HCT116 (cell line): ENCODE results near the gene SHISAL2A. TPM values are rescaled to one million over a fixed set of nuclear protein-coding genes. Genes with fewer than 3 reads are reported as not detected.

ENCODE experiments used
- ATAC-seq: fragments of 200-7000 bp; cut with Tn5 transposase; 2 replicates; pipeline ENCODE4 v1.9.1; 2020; ENCODE audit warnings: mild to moderate bottlenecking, moderate library complexity
- BruUV-seq: library from RNA; stranded (reverse); fragments of 400-500 nt; replicated peaks from 2 replicates; lab custom pipeline; 2021; lab: Mats Ljungman, UMichigan
- CTCF ChIA-PET: fragments of 300-600 bp; sonication (Branson Sonifier 250); formaldehyde crosslinking; loops from one replicate; lab custom pipeline; 2021; ENCODE audit warnings: antibody characterized with exemption; lab: Charles Lee
- POLR2A ChIA-PET: fragments of 300-600, 350-600 bp; sonication (Branson Sonifier 250); formaldehyde crosslinking; loops from one replicate; lab custom pipeline; 2021; ENCODE audit warnings: antibody characterized with exemption; lab: Charles Lee
- RAD21 ChIA-PET, 2 experiments: fragments of 300-600 bp; sonication (Branson Sonifier 250); formaldehyde crosslinking; loops; one replicate each; lab custom pipeline; 2023; ENCODE audit warnings: low total read pairs in 2 of 2; ENCODE audit not compliant: uncharacterized antibody in 2 of 2, unreplicated experiment in 2 of 2, low non-redundant PET in 1 of 2; lab: Charles Lee
- DNase-seq: peaks from one replicate; pipeline ENCODE4 v3.0.0-alpha.2; 2010; ENCODE audit warnings: low read depth, low spot score
- H2AFZ ChIP-seq: fragments of 200-600 bp; shearing (Covaris generic), sonication (generic); 2 replicates; pipeline ENCODE4 v1.6.1; 2017; ENCODE audit warnings: low read depth, mixed run types, mixed read lengths, antibody characterized with exemption, low read length; ENCODE audit not compliant: poor library complexity, severe bottlenecking
- H3K27ac ChIP-seq: 2 replicates; pipeline ENCODE4 v1.5.1; 2012; ENCODE audit warnings: low read depth, low read length
- H3K27me3 ChIP-seq: fragments of 200-600 bp; sonication (generic); 2 replicates; pipeline ENCODE4 v1.6.1; 2016; ENCODE audit warnings: mixed run types, low read length, mixed read lengths; ENCODE audit not compliant: insufficient read depth
- H3K36me3 ChIP-seq, 2 experiments: fragments of 200-500 bp in 1 of 2; fragments of 200-600 bp in 1 of 2; sonication (Bioruptor generic) in 1 of 2; sonication (generic) in 1 of 2; 2 replicates each; pipeline versions ENCODE4 v1.5.1 to v1.6.1; 2014 to 2016; ENCODE audit warnings: low read length in 2 of 2, inconsistent platforms in 1 of 2, mixed read lengths in 1 of 2, mixed run types in 1 of 2; ENCODE audit not compliant: insufficient read depth in 2 of 2, control insufficient read depth in 1 of 2
- H3K4me1 ChIP-seq, 2 experiments: fragments of 200-600 bp in 1 of 2; sonication (generic) in 1 of 2; 2 replicates each; pipeline versions ENCODE4 v1.5.1 to v1.6.1; 2012 to 2017; ENCODE audit warnings: low read length in 2 of 2, inconsistent platforms in 1 of 2, mild to moderate bottlenecking in 1 of 2, mixed read lengths in 1 of 2, mixed run types in 1 of 2, moderate library complexity in 1 of 2; ENCODE audit not compliant: insufficient read depth in 2 of 2, control insufficient read depth in 1 of 2
- H3K4me2 ChIP-seq: fragments of 200-600 bp; sonication (generic); 2 replicates; pipeline ENCODE4 v1.6.1; 2017; ENCODE audit warnings: mixed run types, low read length, mixed read lengths
- H3K4me3 ChIP-seq, 2 experiments: fragments of 200-600 bp in 1 of 2; sonication (generic) in 1 of 2; replicated peaks in 1 of 2; 2 replicates each; pipeline ENCODE4 v1.5.1; 2011 to 2016; ENCODE audit warnings: low read length in 2 of 2, control low read depth in 1 of 2, low read depth in 1 of 2, mild to moderate bottlenecking in 1 of 2, mixed read lengths in 1 of 2, mixed run types in 1 of 2
- H3K79me2 ChIP-seq: fragments of 200-600 bp; sonication (generic); 2 replicates; pipeline ENCODE4 v1.6.1; 2017; ENCODE audit warnings: mild to moderate bottlenecking, mixed run types, low read length, moderate library complexity, mixed read lengths; ENCODE audit not compliant: insufficient read depth
- H3K9ac ChIP-seq: fragments of 200-600 bp; sonication (generic); 2 replicates; pipeline ENCODE4 v1.6.1; 2016; ENCODE audit warnings: low read length, mixed read lengths
- H3K9me2 ChIP-seq: fragments of 200-600 bp; sonication (generic), shearing (Covaris generic); 2 replicates; pipeline ENCODE4 v1.6.1; 2017; ENCODE audit warnings: mixed run types, mild to moderate bottlenecking, moderate library complexity; ENCODE audit not compliant: insufficient read depth
- H3K9me3 ChIP-seq, 2 experiments: fragments of 200-500 bp in 1 of 2; fragments of 200-600 bp in 1 of 2; sonication (Bioruptor generic) in 1 of 2; sonication (generic) in 1 of 2; 2 replicates each; pipeline ENCODE4 v1.6.1; 2014 to 2017; ENCODE audit warnings: low read length in 2 of 2, mixed read lengths in 2 of 2, inconsistent platforms in 1 of 2, low read depth in 1 of 2, mild to moderate bottlenecking in 1 of 2, mixed run types in 1 of 2, moderate library complexity in 1 of 2; ENCODE audit not compliant: control insufficient read depth in 1 of 2, insufficient read depth in 1 of 2
- H4K20me1 ChIP-seq: fragments of 200-600 bp; sonication (generic), shearing (Covaris generic); 2 replicates; pipeline ENCODE4 v1.6.1; 2017; ENCODE audit warnings: mixed run types, mild to moderate bottlenecking, moderate library complexity; ENCODE audit not compliant: insufficient read depth
- CBX3 ChIP-seq: IDR thresholded peaks from 2 replicates; pipeline ENCODE4 v1.6.1; 2012; ENCODE audit warnings: low read depth
- CEBPB ChIP-seq: IDR thresholded peaks from 2 replicates; pipeline ENCODE4 v1.6.1; 2012; ENCODE audit warnings: low read depth
- EGR1 ChIP-seq: IDR thresholded peaks from 2 replicates; pipeline ENCODE4 v1.6.1; 2012; ENCODE audit warnings: low read depth
- ELF1 ChIP-seq: IDR thresholded peaks from 2 replicates; pipeline ENCODE4 v1.6.1; 2012; ENCODE audit warnings: low read depth, borderline replicate concordance
- EZH2 ChIP-seq: fragments of 200-600 bp; sonication (generic); IDR thresholded peaks from 2 replicates; pipeline ENCODE4 v1.6.1; 2017; ENCODE audit warnings: antibody characterized with exemption, mixed run types
- EZH2phosphoT487 ChIP-seq: fragments of 200-600 bp; IDR thresholded peaks from 2 replicates; pipeline ENCODE4 v1.6.1; 2018; ENCODE audit warnings: antibody characterized with exemption, borderline replicate concordance
- FOSL1 ChIP-seq: IDR thresholded peaks from 2 replicates; pipeline ENCODE4 v1.6.1; 2012; ENCODE audit warnings: low read depth
- POLR2AphosphoS5 ChIP-seq: IDR thresholded peaks from 2 replicates; pipeline ENCODE4 v1.6.1; 2011; ENCODE audit warnings: mild to moderate bottlenecking, low read depth, low read length, moderate library complexity
- RAD21 ChIP-seq: IDR thresholded peaks from 2 replicates; pipeline ENCODE4 v1.6.1; 2012; ENCODE audit warnings: low read depth, mild to moderate bottlenecking
- REST ChIP-seq: IDR thresholded peaks from 2 replicates; pipeline ENCODE4 v1.6.1; 2012; ENCODE audit warnings: low read depth
- SIN3A ChIP-seq: IDR thresholded peaks from 2 replicates; pipeline ENCODE4 v1.6.1; 2012; ENCODE audit warnings: low read depth
- SP1 ChIP-seq: IDR thresholded peaks from 2 replicates; pipeline ENCODE4 v1.6.1; 2012; ENCODE audit warnings: low read depth
- SRF ChIP-seq: IDR thresholded peaks from 2 replicates; pipeline ENCODE4 v1.6.1; 2012; ENCODE audit warnings: low read depth
- TCF7L2 ChIP-seq: IDR thresholded peaks from 2 replicates; pipeline ENCODE4 v1.7.0; 2011; ENCODE audit warnings: borderline replicate concordance, inconsistent platforms; ENCODE audit not compliant: insufficient read depth, insufficient read length; ENCODE audit errors: extremely low read depth
- ZFX ChIP-seq: fragments of 450-650 bp; IDR thresholded peaks from 2 replicates; pipeline ENCODE4 v1.6.1; 2017
- ZNF274 ChIP-seq: fragments of 200-500 bp; sonication (Bioruptor generic); IDR thresholded peaks from 2 replicates; pipeline ENCODE4 v1.6.1; 2014; ENCODE audit warnings: mild to moderate bottlenecking, low read depth, low read length, inconsistent platforms
- intact Hi-C: fragments of 100-400 bp; cut with micrococcal nuclease; formaldehyde crosslinking; loops from 2 replicates; pipeline ENCODE4 v1.10.0; 2022
- total RNA-seq: library from RNA; stranded (reverse); gene quantifications from one replicate; pipeline ENCODE4 v1.2.1, GENCODE V29; 2021; ENCODE audit not compliant: unreplicated experiment
- TF ChIP-seq, protein P1 (sequence below): IDR thresholded peaks from 2 replicates; pipeline ENCODE4 v1.6.1; 2012
- TF ChIP-seq, protein P2 (sequence below): IDR thresholded peaks from 2 replicates; pipeline ENCODE4 v1.6.1; 2012
- TF ChIP-seq, protein P3 (sequence below), 3 experiments: fragments of 200-600 bp in 1 of 3; sonication (generic) in 1 of 3; IDR thresholded peaks in 2 of 3; conservative IDR thresholded peaks in 1 of 3; 2 replicates each; pipeline ENCODE4 v1.5.1; 2012 to 2017; ENCODE audit warnings: low read depth in 2 of 3, low read length in 2 of 3, antibody characterized with exemption in 1 of 3, borderline replicate concordance in 1 of 3, control low read depth in 1 of 3, mild to moderate bottlenecking in 1 of 3, mixed read lengths in 1 of 3, mixed run types in 1 of 3, moderate library complexity in 1 of 3; ENCODE audit not compliant: insufficient read depth in 1 of 3
- TF ChIP-seq, protein P4 (sequence below): IDR thresholded peaks from 2 replicates; pipeline ENCODE4 v1.6.1; 2011; ENCODE audit warnings: mild to moderate bottlenecking, low read length, moderate library complexity; ENCODE audit not compliant: insufficient replicate concordance; ENCODE audit errors: extremely low read depth

The SHISAL2A gene
- total RNA-seq, 1 experiment from 2014 or later, result not detected

GRCh38 chr1:52593495-52593894 lies 39.5 kb upstream of the SHISAL2A start:
- no peak overlapping the region for H2AFZ ChIP-seq
- no peaks in the 10 kb centered on the region for H3K36me3 ChIP-seq
- no peak for TF ChIP-seq CBX3
- no peak for TF ChIP-seq EGR1
- no peak for TF ChIP-seq SIN3A
- TF ChIP-seq, protein P1, sequence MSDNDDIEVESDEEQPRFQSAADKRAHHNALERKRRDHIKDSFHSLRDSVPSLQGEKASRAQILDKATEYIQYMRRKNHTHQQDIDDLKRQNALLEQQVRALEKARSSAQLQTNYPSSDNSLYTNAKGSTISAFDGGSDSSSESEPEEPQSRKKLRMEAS, result no peak
- no peak for TF ChIP-seq ZNF274
- TF ChIP-seq, protein P2, sequence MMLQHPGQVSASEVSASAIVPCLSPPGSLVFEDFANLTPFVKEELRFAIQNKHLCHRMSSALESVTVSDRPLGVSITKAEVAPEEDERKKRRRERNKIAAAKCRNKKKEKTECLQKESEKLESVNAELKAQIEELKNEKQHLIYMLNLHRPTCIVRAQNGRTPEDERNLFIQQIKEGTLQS, result no peak
- no peak for TF ChIP-seq SRF
- TF ChIP-seq EZH2phosphoT487, result no peak
- TF ChIP-seq, protein P3, sequence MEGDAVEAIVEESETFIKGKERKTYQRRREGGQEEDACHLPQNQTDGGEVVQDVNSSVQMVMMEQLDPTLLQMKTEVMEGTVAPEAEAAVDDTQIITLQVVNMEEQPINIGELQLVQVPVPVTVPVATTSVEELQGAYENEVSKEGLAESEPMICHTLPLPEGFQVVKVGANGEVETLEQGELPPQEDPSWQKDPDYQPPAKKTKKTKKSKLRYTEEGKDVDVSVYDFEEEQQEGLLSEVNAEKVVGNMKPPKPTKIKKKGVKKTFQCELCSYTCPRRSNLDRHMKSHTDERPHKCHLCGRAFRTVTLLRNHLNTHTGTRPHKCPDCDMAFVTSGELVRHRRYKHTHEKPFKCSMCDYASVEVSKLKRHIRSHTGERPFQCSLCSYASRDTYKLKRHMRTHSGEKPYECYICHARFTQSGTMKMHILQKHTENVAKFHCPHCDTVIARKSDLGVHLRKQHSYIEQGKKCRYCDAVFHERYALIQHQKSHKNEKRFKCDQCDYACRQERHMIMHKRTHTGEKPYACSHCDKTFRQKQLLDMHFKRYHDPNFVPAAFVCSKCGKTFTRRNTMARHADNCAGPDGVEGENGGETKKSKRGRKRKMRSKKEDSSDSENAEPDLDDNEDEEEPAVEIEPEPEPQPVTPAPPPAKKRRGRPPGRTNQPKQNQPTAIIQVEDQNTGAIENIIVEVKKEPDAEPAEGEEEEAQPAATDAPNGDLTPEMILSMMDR (IDR thresholded peaks at IDR 0.05 in 2 of 3, conservative IDR thresholded peaks at IDR 0.05 in 1 of 3; ENCODE audit: borderline replicate concordance in 1 of 3, insufficient read depth in 1 of 3, low read depth in 2 of 3, low read length in 2 of 3), result no peak
- TF ChIP-seq ZFX, result no peak
- TF ChIP-seq, protein P4, sequence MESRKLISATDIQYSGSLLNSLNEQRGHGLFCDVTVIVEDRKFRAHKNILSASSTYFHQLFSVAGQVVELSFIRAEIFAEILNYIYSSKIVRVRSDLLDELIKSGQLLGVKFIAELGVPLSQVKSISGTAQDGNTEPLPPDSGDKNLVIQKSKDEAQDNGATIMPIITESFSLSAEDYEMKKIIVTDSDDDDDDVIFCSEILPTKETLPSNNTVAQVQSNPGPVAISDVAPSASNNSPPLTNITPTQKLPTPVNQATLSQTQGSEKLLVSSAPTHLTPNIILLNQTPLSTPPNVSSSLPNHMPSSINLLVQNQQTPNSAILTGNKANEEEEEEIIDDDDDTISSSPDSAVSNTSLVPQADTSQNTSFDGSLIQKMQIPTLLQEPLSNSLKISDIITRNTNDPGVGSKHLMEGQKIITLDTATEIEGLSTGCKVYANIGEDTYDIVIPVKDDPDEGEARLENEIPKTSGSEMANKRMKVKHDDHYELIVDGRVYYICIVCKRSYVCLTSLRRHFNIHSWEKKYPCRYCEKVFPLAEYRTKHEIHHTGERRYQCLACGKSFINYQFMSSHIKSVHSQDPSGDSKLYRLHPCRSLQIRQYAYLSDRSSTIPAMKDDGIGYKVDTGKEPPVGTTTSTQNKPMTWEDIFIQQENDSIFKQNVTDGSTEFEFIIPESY, result no peak
- TF ChIP-seq EZH2, result no peak
- TF ChIP-seq FOSL1, result no peak
- TF ChIP-seq ELF1, result no peak
- TF ChIP-seq REST, result no peak
- TF ChIP-seq POLR2AphosphoS5, result no peak
- TF ChIP-seq TCF7L2, result no peak
- TF ChIP-seq RAD21, result no peak
- TF ChIP-seq SP1, result no peak
- TF ChIP-seq CEBPB, result no peak
- H4K20me1 ChIP-seq, result no peaks in the 10 kb centered on the region
- H3K79me2 ChIP-seq, result no peaks in the 10 kb centered on the region
- ChIA-PET RAD21 (no interaction called here), POLR2A (no interaction called here), CTCF (no interaction called here)
- ATAC-seq, result no peak
- H3K27me3 ChIP-seq, result no peaks in the 10 kb centered on the region
- no peak for DNase-seq
- H3K9me2 ChIP-seq, result no peaks in the 10 kb centered on the region
- H3K4me1 ChIP-seq, result no peaks in the 10 kb centered on the region
- H3K27ac ChIP-seq, result no peak overlapping the region
- no TSS peak for BruUV-seq
- no peaks in the 10 kb centered on the region for H3K9me3 ChIP-seq
- intact Hi-C loops, result no loop called here
- H3K9ac ChIP-seq, result no peak overlapping the region
- H3K4me3 ChIP-seq, result no peak overlapping the region
- no peak overlapping the region for H3K4me2 ChIP-seq
